ENCODE data around the gene FGF1.

DNA sequence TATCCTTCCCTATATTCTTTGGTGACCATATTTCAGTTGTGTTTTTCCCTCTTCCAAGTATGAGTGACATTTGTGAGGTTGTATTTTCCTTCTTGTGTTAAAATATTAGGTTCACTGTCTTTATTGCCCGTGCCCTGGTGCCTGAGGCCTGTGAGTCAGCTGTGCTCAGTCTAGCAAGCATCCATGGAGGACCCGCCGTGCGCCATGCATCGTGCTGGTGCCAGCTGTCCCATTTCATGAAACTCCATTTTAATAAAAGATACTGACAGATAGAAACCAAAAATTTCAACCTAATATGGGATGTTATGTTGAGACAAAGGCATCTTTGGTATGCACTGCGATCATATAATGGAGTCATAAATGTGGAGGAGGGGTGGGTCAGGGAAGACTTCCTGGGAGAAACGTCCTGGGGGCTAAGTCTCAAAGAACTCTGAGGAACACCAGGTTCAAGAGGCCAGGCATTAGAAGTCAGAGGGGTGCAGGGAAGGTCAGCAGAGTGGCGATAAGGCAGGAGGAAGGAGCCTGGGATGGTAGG lies 34.0 kb upstream of the FGF1 start:
- TF ChIP-seq, protein P1, sequence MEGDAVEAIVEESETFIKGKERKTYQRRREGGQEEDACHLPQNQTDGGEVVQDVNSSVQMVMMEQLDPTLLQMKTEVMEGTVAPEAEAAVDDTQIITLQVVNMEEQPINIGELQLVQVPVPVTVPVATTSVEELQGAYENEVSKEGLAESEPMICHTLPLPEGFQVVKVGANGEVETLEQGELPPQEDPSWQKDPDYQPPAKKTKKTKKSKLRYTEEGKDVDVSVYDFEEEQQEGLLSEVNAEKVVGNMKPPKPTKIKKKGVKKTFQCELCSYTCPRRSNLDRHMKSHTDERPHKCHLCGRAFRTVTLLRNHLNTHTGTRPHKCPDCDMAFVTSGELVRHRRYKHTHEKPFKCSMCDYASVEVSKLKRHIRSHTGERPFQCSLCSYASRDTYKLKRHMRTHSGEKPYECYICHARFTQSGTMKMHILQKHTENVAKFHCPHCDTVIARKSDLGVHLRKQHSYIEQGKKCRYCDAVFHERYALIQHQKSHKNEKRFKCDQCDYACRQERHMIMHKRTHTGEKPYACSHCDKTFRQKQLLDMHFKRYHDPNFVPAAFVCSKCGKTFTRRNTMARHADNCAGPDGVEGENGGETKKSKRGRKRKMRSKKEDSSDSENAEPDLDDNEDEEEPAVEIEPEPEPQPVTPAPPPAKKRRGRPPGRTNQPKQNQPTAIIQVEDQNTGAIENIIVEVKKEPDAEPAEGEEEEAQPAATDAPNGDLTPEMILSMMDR (IDR thresholded peaks at IDR 0.05) = no peak
- TF ChIP-seq POLR2A (IDR thresholded peaks at IDR 0.05) (no peak), EP300 (IDR thresholded peaks at IDR 0.05) (no peak)

Data from ovary (tissue), 3 donors.